Measurements from ENCODE around the gene HS3ST3B1. TPM values are rescaled to one million over a fixed set of nuclear protein-coding genes. Genes with fewer than 3 reads are reported as not detected.

HS3ST3B1 gene
- polyA plus RNA-seq, 1 of the 3 experiments (the other 2 are of a cell fraction), result 0.67 TPM

- no peaks in the 10 kb centered on the region for H3K9me2 ChIP-seq
- H3K36me3 ChIP-seq (replicated peaks in 1 of 2; ENCODE audit: control insufficient read depth in 1 of 2, insufficient read depth in 2 of 2, low read length in 1 of 2), result no peaks in the 10 kb centered on the region
- WGBS (ENCODE audit: low lambda C conversion rate), result 21% methylated on average over 3 of the region's 3 CpGs
- H3F3A ChIP-seq (replicated peaks; ENCODE audit: insufficient read depth), result no peaks in the 10 kb centered on the region
- no peaks in the 10 kb centered on the region for H3K9me3 ChIP-seq
- no peaks in the 10 kb centered on the region for H3K4me1 ChIP-seq (ENCODE audit: control insufficient read depth in 1 of 2, insufficient read depth in 2 of 2, low read depth in 1 of 2, low read length in 1 of 2)
- H3K4me2 ChIP-seq, result no peak overlapping the region
- no peak overlapping the region for H2AFZ ChIP-seq (ENCODE audit: low read depth)
- no peak for DNase-seq
- H3K4me3 ChIP-seq (ENCODE audit: low read depth in 2 of 2, low read length in 1 of 2), result no peak overlapping the region
- no peaks in the 10 kb centered on the region for H3K79me2 ChIP-seq (ENCODE audit: insufficient read depth)
- H3K9ac ChIP-seq, result no peak overlapping the region
- peaks cover 4% of the 10 kb centered on the region; the same call in 1 of the 2 replicates for H3K27me3 ChIP-seq (ENCODE audit: insufficient read depth)
- H3K27ac ChIP-seq (ENCODE audit: low read depth in 2 of 2, low read length in 1 of 2), result no peak overlapping the region
- POLR2A ChIA-PET, result no interaction called here
- no peak for TF ChIP-seq JUND (IDR thresholded peaks at IDR 0.05)
- no peaks in the 10 kb centered on the region for H4K20me1 ChIP-seq (ENCODE audit: insufficient read depth)
- CTCF ChIA-PET, result interaction anchor here (1.5 kb wide), 1 partner anchor 15 kb away, joined by 5 read pairs; no protein-coding TSS in a partner anchor
Measured at GRCh38 chr17:14317383-14317782, 16.5 kb downstream of the HS3ST3B1 start.

GRCh38 chr17:14318109-14318917 is 17.4 kb downstream of the HS3ST3B1 start:
- CTCF ChIA-PET, result interaction anchor here (1.5 kb wide), 1 partner anchor 16 kb away, joined by 5 read pairs; no protein-coding TSS in a partner anchor

GRCh38 chr17:14318918-14319205 is 18.0 kb downstream of the HS3ST3B1 start:
- no peaks in the 10 kb centered on the region for H3K9me3 ChIP-seq
- no peak overlapping the region for H3K9ac ChIP-seq
- DNase-seq, result no peak
- no peaks in the 10 kb centered on the region for H3K9me2 ChIP-seq
- H3K4me1 ChIP-seq (ENCODE audit: control insufficient read depth in 1 of 2, insufficient read depth in 2 of 2, low read depth in 1 of 2, low read length in 1 of 2), result no peaks in the 10 kb centered on the region
- no peak overlapping the region for H3K4me2 ChIP-seq
- H3K4me3 ChIP-seq (ENCODE audit: low read depth in 2 of 2, low read length in 1 of 2), result no peak overlapping the region
- no peak for TF ChIP-seq NFIC (IDR thresholded peaks at IDR 0.05; ENCODE audit: borderline replicate concordance)
- no peak for TF ChIP-seq CTCF (IDR thresholded peaks at IDR 0.05)
- no peak for TF ChIP-seq RAD21 (IDR thresholded peaks at IDR 0.05; ENCODE audit: low read length)
- no peak for TF ChIP-seq CHD2 (IDR thresholded peaks at IDR 0.05; ENCODE audit: low read length, partially characterized antibody)
- no peak for TF ChIP-seq MAX (IDR thresholded peaks at IDR 0.05; ENCODE audit: low read depth)
- TF ChIP-seq MXI1 (IDR thresholded peaks at IDR 0.05; ENCODE audit: low read depth, low read length), result no peak
- TF ChIP-seq RCOR1 (IDR thresholded peaks at IDR 0.05; ENCODE audit: low read length), result no peak
- no peak for TF ChIP-seq TCF12 (IDR thresholded peaks at IDR 0.05)
- TF ChIP-seq SIN3A (IDR thresholded peaks at IDR 0.05; ENCODE audit: borderline replicate concordance, low read depth, low read length), result no peak
- no peak for TF ChIP-seq RFX5 (IDR thresholded peaks at IDR 0.05; ENCODE audit: low read length)
- TF ChIP-seq FOXM1 (IDR thresholded peaks at IDR 0.05; ENCODE audit: low read depth), result no peak
- no peak for TF ChIP-seq TEAD4 (IDR thresholded peaks at IDR 0.05; ENCODE audit: borderline replicate concordance, insufficient read depth)
- TF ChIP-seq RXRA (IDR thresholded peaks at IDR 0.05; ENCODE audit: borderline replicate concordance, low read depth), result no peak
- TF ChIP-seq GABPA (IDR thresholded peaks at IDR 0.05; ENCODE audit: low read depth), result no peak
- TF ChIP-seq SMC3 (IDR thresholded peaks at IDR 0.05; ENCODE audit: low read depth, low read length), result no peak
- TF ChIP-seq EP300 (IDR thresholded peaks at IDR 0.05; ENCODE audit: borderline replicate concordance in 1 of 2, low read depth in 1 of 2, low read length in 1 of 2), result no peak
- WGBS (ENCODE audit: low lambda C conversion rate), result 9% methylated on average over 4 of the region's 4 CpGs
- H2AFZ ChIP-seq (ENCODE audit: low read depth), result no peak overlapping the region
- CTCF ChIA-PET, result interaction anchor here (1.5 kb wide), 1 partner anchor 16 kb away, joined by 5 read pairs; no protein-coding TSS in a partner anchor
- H3K79me2 ChIP-seq (ENCODE audit: insufficient read depth), result no peaks in the 10 kb centered on the region; the same call in 1 of the 2 replicates
- H3K27me3 ChIP-seq (ENCODE audit: insufficient read depth), result peaks cover 7% of the 10 kb centered on the region; the same call in 1 of the 2 replicates
- H3K36me3 ChIP-seq (replicated peaks in 1 of 2; ENCODE audit: control insufficient read depth in 1 of 2, insufficient read depth in 2 of 2, low read length in 1 of 2), result no peaks in the 10 kb centered on the region
- no peaks in the 10 kb centered on the region for H3F3A ChIP-seq (replicated peaks; ENCODE audit: insufficient read depth)
- no peak overlapping the region for H3K27ac ChIP-seq (ENCODE audit: low read depth in 2 of 2, low read length in 1 of 2)
- H4K20me1 ChIP-seq (ENCODE audit: insufficient read depth), result no peaks in the 10 kb centered on the region
- POLR2A ChIA-PET, result no interaction called here

More at GRCh38 chr17:14318109-14318917, 17.4 kb downstream of the HS3ST3B1 start:
- 19% methylated on average over 12 of the region's 12 CpGs for WGBS (ENCODE audit: low lambda C conversion rate)
- Histone ChIP-seq H3K9me3 (no peaks in the 10 kb centered on the region), H3K4me3 (ENCODE audit: low read depth in 2 of 2, low read length in 1 of 2) (no peak overlapping the region), H3K36me3 (replicated peaks in 1 of 2; ENCODE audit: control insufficient read depth in 1 of 2, insufficient read depth in 2 of 2, low read length in 1 of 2) (no peaks in the 10 kb centered on the region), H3K9me2 (no peaks in the 10 kb centered on the region), H3K27ac (ENCODE audit: low read depth in 2 of 2, low read length in 1 of 2) (no peak overlapping the region), H2AFZ (ENCODE audit: low read depth) (no peak overlapping the region), H3K4me2 (no peak overlapping the region), H3F3A (replicated peaks; ENCODE audit: insufficient read depth) (no peaks in the 10 kb centered on the region), H4K20me1 (ENCODE audit: insufficient read depth) (no peaks in the 10 kb centered on the region), H3K27me3 (ENCODE audit: insufficient read depth) (peaks cover 7% of the 10 kb centered on the region; the same call in 1 of the 2 replicates), H3K79me2 (ENCODE audit: insufficient read depth) (no peaks in the 10 kb centered on the region; the same call in 1 of the 2 replicates), H3K9ac (no peak overlapping the region), H3K4me1 (ENCODE audit: control insufficient read depth in 1 of 2, insufficient read depth in 2 of 2, low read depth in 1 of 2, low read length in 1 of 2) (no peaks in the 10 kb centered on the region)
- POLR2A ChIA-PET, result no interaction called here
- no peak for TF ChIP-seq ELF1 (IDR thresholded peaks at IDR 0.05)
- DNase-seq, result no peak

Data from SK-N-SH (cell line).